DOHH2 (cell line): ENCODE results near the gene TIMP3.

Experiments
- H3F3A ChIP-seq: fragments of 200-600 bp; sonication (generic), shearing (Covaris generic); 2 replicates; pipeline ENCODE4 v1.6.0; 2016; ENCODE audit warnings: antibody characterized with exemption, mild to moderate bottlenecking; ENCODE audit not compliant: control insufficient read depth, insufficient read depth
- H3K27ac ChIP-seq: fragments of 200-600 bp; sonication (generic); 2 replicates; pipeline ENCODE4 v1.5.1; 2014; ENCODE audit warnings: low read depth, mild to moderate bottlenecking, low read length, moderate library complexity
- H3K27me3 ChIP-seq: fragments of 200-600 bp; sonication (generic); 2 replicates; pipeline ENCODE4 v1.6.1; 2014; ENCODE audit warnings: mild to moderate bottlenecking, low read length, mixed read lengths; ENCODE audit not compliant: control insufficient read depth
- H3K36me3 ChIP-seq: fragments of 200-600 bp; sonication (generic); 2 replicates; pipeline ENCODE4 v1.6.1; 2014; ENCODE audit warnings: mild to moderate bottlenecking, low read length, moderate library complexity, mixed read lengths; ENCODE audit not compliant: control insufficient read depth
- H3K4me1 ChIP-seq: fragments of 200-600 bp; sonication (generic); 2 replicates; pipeline ENCODE4 v1.6.1; 2014; ENCODE audit warnings: mild to moderate bottlenecking, low read length, mixed read lengths; ENCODE audit not compliant: control insufficient read depth
- H3K4me2 ChIP-seq: fragments of 200-600 bp; sonication (generic); 2 replicates; pipeline ENCODE4 v1.6.0; 2014; ENCODE audit warnings: mild to moderate bottlenecking, low read length, moderate library complexity
- H3K4me3 ChIP-seq: fragments of 200-600 bp; sonication (generic); 2 replicates; pipeline ENCODE4 v1.5.1; 2014; ENCODE audit warnings: mild to moderate bottlenecking, low read length, mixed read lengths
- H3K79me2 ChIP-seq: fragments of 200-600 bp; sonication (generic); 2 replicates; pipeline ENCODE4 v1.6.1; 2014; ENCODE audit warnings: mild to moderate bottlenecking, low read length, mixed read lengths; ENCODE audit not compliant: control insufficient read depth
- H3K9me2 ChIP-seq: fragments of 200-600 bp; sonication (generic); replicated peaks from 2 replicates; pipeline ENCODE4 v1.6.1; 2014; ENCODE audit warnings: mild to moderate bottlenecking, low read length, mixed read lengths; ENCODE audit not compliant: control insufficient read depth
- H3K9me3 ChIP-seq: fragments of 200-600 bp; sonication (generic); 2 replicates; pipeline ENCODE4 v1.6.1; 2014; ENCODE audit warnings: antibody characterized with exemption, low read length, mixed read lengths; ENCODE audit not compliant: control insufficient read depth, insufficient read depth
- H4K20me1 ChIP-seq: fragments of 200-600 bp; sonication (generic); 2 replicates; pipeline ENCODE4 v1.6.0; 2014; ENCODE audit warnings: low read depth, mild to moderate bottlenecking, antibody characterized with exemption, low read length, moderate library complexity; ENCODE audit not compliant: control insufficient read depth, insufficient read depth
- EZH2phosphoT487 ChIP-seq: fragments of 200-600 bp; sonication (generic); IDR thresholded peaks from 2 replicates; pipeline ENCODE4 v1.6.1; 2017; ENCODE audit warnings: borderline replicate concordance, mild to moderate bottlenecking, antibody characterized with exemption, low read length, moderate library complexity, mixed read lengths
- TF ChIP-seq, protein P1 (sequence below): fragments of 200-600 bp; sonication (generic); IDR thresholded peaks from one replicate; pipeline ENCODE4 v1.5.1; 2014; ENCODE audit warnings: antibody characterized with exemption, mild to moderate bottlenecking, low read depth, low read length; ENCODE audit not compliant: poor library complexity, severe bottlenecking

Gene TIMP3

DNA sequence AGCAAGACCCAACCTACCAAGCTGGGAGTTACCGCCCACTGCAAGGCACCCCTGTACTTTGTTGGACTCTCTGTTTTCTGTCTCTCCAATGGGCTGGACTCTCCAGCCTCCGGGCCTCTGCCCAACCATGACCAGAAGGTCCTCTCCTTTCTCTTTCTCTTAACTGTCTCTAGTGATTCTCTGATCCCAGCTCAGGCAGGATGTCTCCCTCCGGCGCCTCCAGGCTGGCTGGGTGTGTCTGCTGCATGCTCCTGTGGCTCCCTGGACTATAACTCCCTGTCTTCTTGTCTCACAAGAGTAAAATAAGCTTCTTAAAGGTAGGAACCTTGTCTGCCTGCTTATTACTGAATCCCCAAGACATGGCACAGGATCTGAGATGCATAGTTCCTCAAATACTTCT lies 36.3 kb downstream of the TIMP3 start:
- no peaks in the 10 kb centered on the region for H3K4me1 ChIP-seq
- no peaks in the 10 kb centered on the region for H3K9me2 ChIP-seq
- no peaks in the 10 kb centered on the region for H3K36me3 ChIP-seq
- H3F3A ChIP-seq, result no peaks in the 10 kb centered on the region
- peaks cover 6% of the 10 kb centered on the region; the same call in 1 of the 2 replicates for H3K27me3 ChIP-seq
- H3K79me2 ChIP-seq, result no peaks in the 10 kb centered on the region
- no peak overlapping the region for H3K4me2 ChIP-seq
- H3K4me3 ChIP-seq, result no peak overlapping the region
- H3K9me3 ChIP-seq, result no peaks in the 10 kb centered on the region
- no peak overlapping the region for H3K27ac ChIP-seq
- no peaks in the 10 kb centered on the region for H4K20me1 ChIP-seq
- no peak for TF ChIP-seq EZH2phosphoT487

- TF ChIP-seq, protein P1, sequence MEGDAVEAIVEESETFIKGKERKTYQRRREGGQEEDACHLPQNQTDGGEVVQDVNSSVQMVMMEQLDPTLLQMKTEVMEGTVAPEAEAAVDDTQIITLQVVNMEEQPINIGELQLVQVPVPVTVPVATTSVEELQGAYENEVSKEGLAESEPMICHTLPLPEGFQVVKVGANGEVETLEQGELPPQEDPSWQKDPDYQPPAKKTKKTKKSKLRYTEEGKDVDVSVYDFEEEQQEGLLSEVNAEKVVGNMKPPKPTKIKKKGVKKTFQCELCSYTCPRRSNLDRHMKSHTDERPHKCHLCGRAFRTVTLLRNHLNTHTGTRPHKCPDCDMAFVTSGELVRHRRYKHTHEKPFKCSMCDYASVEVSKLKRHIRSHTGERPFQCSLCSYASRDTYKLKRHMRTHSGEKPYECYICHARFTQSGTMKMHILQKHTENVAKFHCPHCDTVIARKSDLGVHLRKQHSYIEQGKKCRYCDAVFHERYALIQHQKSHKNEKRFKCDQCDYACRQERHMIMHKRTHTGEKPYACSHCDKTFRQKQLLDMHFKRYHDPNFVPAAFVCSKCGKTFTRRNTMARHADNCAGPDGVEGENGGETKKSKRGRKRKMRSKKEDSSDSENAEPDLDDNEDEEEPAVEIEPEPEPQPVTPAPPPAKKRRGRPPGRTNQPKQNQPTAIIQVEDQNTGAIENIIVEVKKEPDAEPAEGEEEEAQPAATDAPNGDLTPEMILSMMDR, result no peak
- TF ChIP-seq EZH2phosphoT487, result no peak
- Histone ChIP-seq H3K4me1 (no peaks in the 10 kb centered on the region), H3K4me2 (no peak overlapping the region), H3K4me3 (no peak overlapping the region), H3F3A (no peaks in the 10 kb centered on the region), H3K9me2 (no peaks in the 10 kb centered on the region), H3K36me3 (no peaks in the 10 kb centered on the region), H3K9me3 (no peaks in the 10 kb centered on the region), H3K27ac (no peak overlapping the region), H3K27me3 (peaks cover 17% of the 10 kb centered on the region; the same call in 1 of the 2 replicates), H4K20me1 (no peaks in the 10 kb centered on the region), H3K79me2 (no peaks in the 10 kb centered on the region)
Observed at GRCh38 chr22:32839831-32840584, 38.5 kb downstream of the TIMP3 start.

GRCh38 chr22:32841175-32841574 lies 39.7 kb downstream of the TIMP3 start:
- Histone ChIP-seq H3K9me3 (no peaks in the 10 kb centered on the region), H3K27me3 (peaks cover 21% of the 10 kb centered on the region; the same call in 1 of the 2 replicates), H3K4me2 (no peak overlapping the region), H4K20me1 (no peaks in the 10 kb centered on the region), H3K4me3 (no peak overlapping the region), H3K9me2 (no peaks in the 10 kb centered on the region), H3F3A (no peaks in the 10 kb centered on the region), H3K36me3 (no peaks in the 10 kb centered on the region), H3K4me1 (no peaks in the 10 kb centered on the region), H3K79me2 (no peaks in the 10 kb centered on the region), H3K27ac (no peak overlapping the region)
- TF ChIP-seq EZH2phosphoT487, result no peak
- TF ChIP-seq, protein P1, result no peak

DNA sequence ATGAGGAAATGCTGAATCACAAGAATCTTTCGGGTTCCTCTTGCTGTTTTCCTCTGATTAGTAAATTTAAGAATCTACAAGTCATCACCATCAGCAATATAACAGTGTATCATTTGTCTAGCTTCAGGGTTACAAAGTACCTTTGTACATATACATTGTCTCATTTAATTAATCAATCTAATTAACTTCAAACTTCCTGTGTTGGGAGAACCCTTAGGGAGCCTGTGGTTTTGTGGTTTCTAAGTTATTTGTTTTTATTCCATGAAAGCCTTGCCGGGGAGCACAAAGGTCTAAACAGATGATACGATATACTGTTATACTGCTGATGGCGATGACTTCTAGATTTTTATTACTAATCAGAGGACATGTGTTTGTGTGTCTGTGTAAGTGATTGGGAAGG lies 41.0 kb downstream of the TIMP3 start:
- no peak overlapping the region for H3K4me2 ChIP-seq
- no peak overlapping the region for H3K4me3 ChIP-seq
- H3K79me2 ChIP-seq, result no peaks in the 10 kb centered on the region
- H3K27me3 ChIP-seq, result peaks cover 21% of the 10 kb centered on the region
- no peaks in the 10 kb centered on the region for H3K9me2 ChIP-seq
- H3K9me3 ChIP-seq, result no peaks in the 10 kb centered on the region
- H3K36me3 ChIP-seq, result no peaks in the 10 kb centered on the region
- TF ChIP-seq EZH2phosphoT487, result no peak
- TF ChIP-seq, protein P1, result no peak
- H3F3A ChIP-seq, result no peaks in the 10 kb centered on the region
- H3K27ac ChIP-seq, result no peak overlapping the region
- H4K20me1 ChIP-seq, result no peaks in the 10 kb centered on the region
- no peaks in the 10 kb centered on the region for H3K4me1 ChIP-seq
